HCT116 (cell line): ENCODE results near the gene PCID2. TPM values are rescaled to one million over a fixed set of nuclear protein-coding genes. Genes with fewer than 3 reads are reported as not detected.

ENCODE experiments used
- ATAC-seq: fragments of 200-7000 bp; cut with Tn5 transposase; 2 replicates; pipeline ENCODE4 v1.9.1; 2020; ENCODE audit warnings: mild to moderate bottlenecking, moderate library complexity
- BruUV-seq: library from RNA; stranded (reverse); fragments of 400-500 nt; replicated peaks from 2 replicates; lab custom pipeline; 2021; lab: Mats Ljungman, UMichigan
- CTCF ChIA-PET: fragments of 300-600 bp; sonication (Branson Sonifier 250); formaldehyde crosslinking; loops from one replicate; lab custom pipeline; 2021; ENCODE audit warnings: antibody characterized with exemption; lab: Charles Lee
- POLR2A ChIA-PET: fragments of 300-600, 350-600 bp; sonication (Branson Sonifier 250); formaldehyde crosslinking; loops from one replicate; lab custom pipeline; 2021; ENCODE audit warnings: antibody characterized with exemption; lab: Charles Lee
- RAD21 ChIA-PET, 2 experiments: fragments of 300-600 bp; sonication (Branson Sonifier 250); formaldehyde crosslinking; loops; one replicate each; lab custom pipeline; 2023; ENCODE audit warnings: low total read pairs in 2 of 2; ENCODE audit not compliant: uncharacterized antibody in 2 of 2, unreplicated experiment in 2 of 2, low non-redundant PET in 1 of 2; lab: Charles Lee
- DNase-seq: peaks from one replicate; pipeline ENCODE4 v3.0.0-alpha.2; 2010; ENCODE audit warnings: low read depth, low spot score
- H2AFZ ChIP-seq: fragments of 200-600 bp; shearing (Covaris generic), sonication (generic); 2 replicates; pipeline ENCODE4 v1.6.1; 2017; ENCODE audit warnings: low read depth, mixed run types, mixed read lengths, antibody characterized with exemption, low read length; ENCODE audit not compliant: poor library complexity, severe bottlenecking
- H3K27ac ChIP-seq: 2 replicates; pipeline ENCODE4 v1.5.1; 2012; ENCODE audit warnings: low read depth, low read length
- H3K27me3 ChIP-seq: fragments of 200-600 bp; sonication (generic); 2 replicates; pipeline ENCODE4 v1.6.1; 2016; ENCODE audit warnings: mixed run types, low read length, mixed read lengths; ENCODE audit not compliant: insufficient read depth
- H3K36me3 ChIP-seq, 2 experiments: fragments of 200-500 bp in 1 of 2; fragments of 200-600 bp in 1 of 2; sonication (Bioruptor generic) in 1 of 2; sonication (generic) in 1 of 2; 2 replicates each; pipeline versions ENCODE4 v1.5.1 to v1.6.1; 2014 to 2016; ENCODE audit warnings: low read length in 2 of 2, inconsistent platforms in 1 of 2, mixed read lengths in 1 of 2, mixed run types in 1 of 2; ENCODE audit not compliant: insufficient read depth in 2 of 2, control insufficient read depth in 1 of 2
- H3K4me1 ChIP-seq, 2 experiments: fragments of 200-600 bp in 1 of 2; sonication (generic) in 1 of 2; 2 replicates each; pipeline versions ENCODE4 v1.5.1 to v1.6.1; 2012 to 2017; ENCODE audit warnings: low read length in 2 of 2, inconsistent platforms in 1 of 2, mild to moderate bottlenecking in 1 of 2, mixed read lengths in 1 of 2, mixed run types in 1 of 2, moderate library complexity in 1 of 2; ENCODE audit not compliant: insufficient read depth in 2 of 2, control insufficient read depth in 1 of 2
- H3K4me2 ChIP-seq: fragments of 200-600 bp; sonication (generic); 2 replicates; pipeline ENCODE4 v1.6.1; 2017; ENCODE audit warnings: mixed run types, low read length, mixed read lengths
- H3K4me3 ChIP-seq, 2 experiments: fragments of 200-600 bp in 1 of 2; sonication (generic) in 1 of 2; replicated peaks in 1 of 2; 2 replicates each; pipeline ENCODE4 v1.5.1; 2011 to 2016; ENCODE audit warnings: low read length in 2 of 2, control low read depth in 1 of 2, low read depth in 1 of 2, mild to moderate bottlenecking in 1 of 2, mixed read lengths in 1 of 2, mixed run types in 1 of 2
- H3K79me2 ChIP-seq: fragments of 200-600 bp; sonication (generic); 2 replicates; pipeline ENCODE4 v1.6.1; 2017; ENCODE audit warnings: mild to moderate bottlenecking, mixed run types, low read length, moderate library complexity, mixed read lengths; ENCODE audit not compliant: insufficient read depth
- H3K9ac ChIP-seq: fragments of 200-600 bp; sonication (generic); 2 replicates; pipeline ENCODE4 v1.6.1; 2016; ENCODE audit warnings: low read length, mixed read lengths
- H3K9me2 ChIP-seq: fragments of 200-600 bp; sonication (generic), shearing (Covaris generic); 2 replicates; pipeline ENCODE4 v1.6.1; 2017; ENCODE audit warnings: mixed run types, mild to moderate bottlenecking, moderate library complexity; ENCODE audit not compliant: insufficient read depth
- H3K9me3 ChIP-seq, 2 experiments: fragments of 200-500 bp in 1 of 2; fragments of 200-600 bp in 1 of 2; sonication (Bioruptor generic) in 1 of 2; sonication (generic) in 1 of 2; 2 replicates each; pipeline ENCODE4 v1.6.1; 2014 to 2017; ENCODE audit warnings: low read length in 2 of 2, mixed read lengths in 2 of 2, inconsistent platforms in 1 of 2, low read depth in 1 of 2, mild to moderate bottlenecking in 1 of 2, mixed run types in 1 of 2, moderate library complexity in 1 of 2; ENCODE audit not compliant: control insufficient read depth in 1 of 2, insufficient read depth in 1 of 2
- H4K20me1 ChIP-seq: fragments of 200-600 bp; sonication (generic), shearing (Covaris generic); 2 replicates; pipeline ENCODE4 v1.6.1; 2017; ENCODE audit warnings: mixed run types, mild to moderate bottlenecking, moderate library complexity; ENCODE audit not compliant: insufficient read depth
- RAD21 ChIP-seq: IDR thresholded peaks from 2 replicates; pipeline ENCODE4 v1.6.1; 2012; ENCODE audit warnings: low read depth, mild to moderate bottlenecking
- YY1 ChIP-seq: IDR thresholded peaks from 2 replicates; pipeline ENCODE4 v1.6.1; 2011; ENCODE audit warnings: low read length, low read depth, moderate library complexity, mild to moderate bottlenecking; ENCODE audit not compliant: insufficient replicate concordance; ENCODE audit errors: extremely low read depth
- ZNF274 ChIP-seq: fragments of 200-500 bp; sonication (Bioruptor generic); IDR thresholded peaks from 2 replicates; pipeline ENCODE4 v1.6.1; 2014; ENCODE audit warnings: mild to moderate bottlenecking, low read depth, low read length, inconsistent platforms
- intact Hi-C: fragments of 100-400 bp; cut with micrococcal nuclease; formaldehyde crosslinking; loops from 2 replicates; pipeline ENCODE4 v1.10.0; 2022
- total RNA-seq: library from RNA; stranded (reverse); gene quantifications from one replicate; pipeline ENCODE4 v1.2.1, GENCODE V29; 2021; ENCODE audit not compliant: unreplicated experiment
- TF ChIP-seq, protein P1 (sequence below): IDR thresholded peaks from 2 replicates; pipeline ENCODE4 v1.6.1; 2012; ENCODE audit warnings: low read depth
- TF ChIP-seq, protein P2 (sequence below), 3 experiments: fragments of 200-600 bp in 1 of 3; sonication (generic) in 1 of 3; IDR thresholded peaks in 2 of 3; conservative IDR thresholded peaks in 1 of 3; 2 replicates each; pipeline ENCODE4 v1.5.1; 2012 to 2017; ENCODE audit warnings: low read depth in 2 of 3, low read length in 2 of 3, antibody characterized with exemption in 1 of 3, borderline replicate concordance in 1 of 3, control low read depth in 1 of 3, mild to moderate bottlenecking in 1 of 3, mixed read lengths in 1 of 3, mixed run types in 1 of 3, moderate library complexity in 1 of 3; ENCODE audit not compliant: insufficient read depth in 1 of 3

PCID2 gene
- total RNA-seq, 1 experiment from 2014 or later: 73.3 TPM

DNA sequence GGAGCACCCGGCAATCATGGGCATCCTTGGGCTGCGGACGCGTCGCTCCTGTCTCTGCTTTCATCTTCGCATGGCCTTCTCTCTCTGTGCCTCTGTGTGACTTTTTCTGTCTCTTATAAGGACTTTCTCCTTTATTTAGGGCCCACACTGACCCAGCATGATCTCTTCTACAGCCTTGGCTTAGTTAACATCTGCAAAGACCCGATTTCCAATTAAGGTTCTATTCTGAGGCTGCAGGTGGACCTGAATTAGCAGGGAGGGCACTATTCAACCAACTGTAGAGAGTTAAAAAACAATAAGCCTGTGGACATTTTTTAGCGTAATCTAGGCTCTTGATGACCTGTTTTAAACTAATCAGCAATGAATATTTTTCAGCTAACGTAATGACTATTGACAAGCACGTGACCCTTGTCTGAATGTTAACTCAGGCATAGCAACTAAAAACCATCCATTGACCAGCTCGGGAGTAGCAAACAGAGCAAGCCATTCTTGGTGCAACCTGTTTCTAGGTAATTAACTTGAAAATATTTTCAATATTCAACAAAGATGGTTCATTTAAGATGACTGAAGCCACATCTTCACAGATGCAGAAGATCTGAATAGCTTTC lies 70.7 kb downstream of the PCID2 start:
- H4K20me1 ChIP-seq: no peaks in the 10 kb centered on the region
- ChIA-PET RAD21 (no interaction called here), POLR2A (no interaction called here), CTCF (no interaction called here)
- BruUV-seq: no TSS peak
- H3K79me2 ChIP-seq: no peaks in the 10 kb centered on the region
- H3K4me2 ChIP-seq: no peak overlapping the region
- no peaks in the 10 kb centered on the region for H3K27me3 ChIP-seq
- TF ChIP-seq, protein P1, sequence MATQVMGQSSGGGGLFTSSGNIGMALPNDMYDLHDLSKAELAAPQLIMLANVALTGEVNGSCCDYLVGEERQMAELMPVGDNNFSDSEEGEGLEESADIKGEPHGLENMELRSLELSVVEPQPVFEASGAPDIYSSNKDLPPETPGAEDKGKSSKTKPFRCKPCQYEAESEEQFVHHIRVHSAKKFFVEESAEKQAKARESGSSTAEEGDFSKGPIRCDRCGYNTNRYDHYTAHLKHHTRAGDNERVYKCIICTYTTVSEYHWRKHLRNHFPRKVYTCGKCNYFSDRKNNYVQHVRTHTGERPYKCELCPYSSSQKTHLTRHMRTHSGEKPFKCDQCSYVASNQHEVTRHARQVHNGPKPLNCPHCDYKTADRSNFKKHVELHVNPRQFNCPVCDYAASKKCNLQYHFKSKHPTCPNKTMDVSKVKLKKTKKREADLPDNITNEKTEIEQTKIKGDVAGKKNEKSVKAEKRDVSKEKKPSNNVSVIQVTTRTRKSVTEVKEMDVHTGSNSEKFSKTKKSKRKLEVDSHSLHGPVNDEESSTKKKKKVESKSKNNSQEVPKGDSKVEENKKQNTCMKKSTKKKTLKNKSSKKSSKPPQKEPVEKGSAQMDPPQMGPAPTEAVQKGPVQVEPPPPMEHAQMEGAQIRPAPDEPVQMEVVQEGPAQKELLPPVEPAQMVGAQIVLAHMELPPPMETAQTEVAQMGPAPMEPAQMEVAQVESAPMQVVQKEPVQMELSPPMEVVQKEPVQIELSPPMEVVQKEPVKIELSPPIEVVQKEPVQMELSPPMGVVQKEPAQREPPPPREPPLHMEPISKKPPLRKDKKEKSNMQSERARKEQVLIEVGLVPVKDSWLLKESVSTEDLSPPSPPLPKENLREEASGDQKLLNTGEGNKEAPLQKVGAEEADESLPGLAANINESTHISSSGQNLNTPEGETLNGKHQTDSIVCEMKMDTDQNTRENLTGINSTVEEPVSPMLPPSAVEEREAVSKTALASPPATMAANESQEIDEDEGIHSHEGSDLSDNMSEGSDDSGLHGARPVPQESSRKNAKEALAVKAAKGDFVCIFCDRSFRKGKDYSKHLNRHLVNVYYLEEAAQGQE: no peak
- no peak for TF ChIP-seq RAD21
- TF ChIP-seq YY1: no peak
- TF ChIP-seq, protein P2, sequence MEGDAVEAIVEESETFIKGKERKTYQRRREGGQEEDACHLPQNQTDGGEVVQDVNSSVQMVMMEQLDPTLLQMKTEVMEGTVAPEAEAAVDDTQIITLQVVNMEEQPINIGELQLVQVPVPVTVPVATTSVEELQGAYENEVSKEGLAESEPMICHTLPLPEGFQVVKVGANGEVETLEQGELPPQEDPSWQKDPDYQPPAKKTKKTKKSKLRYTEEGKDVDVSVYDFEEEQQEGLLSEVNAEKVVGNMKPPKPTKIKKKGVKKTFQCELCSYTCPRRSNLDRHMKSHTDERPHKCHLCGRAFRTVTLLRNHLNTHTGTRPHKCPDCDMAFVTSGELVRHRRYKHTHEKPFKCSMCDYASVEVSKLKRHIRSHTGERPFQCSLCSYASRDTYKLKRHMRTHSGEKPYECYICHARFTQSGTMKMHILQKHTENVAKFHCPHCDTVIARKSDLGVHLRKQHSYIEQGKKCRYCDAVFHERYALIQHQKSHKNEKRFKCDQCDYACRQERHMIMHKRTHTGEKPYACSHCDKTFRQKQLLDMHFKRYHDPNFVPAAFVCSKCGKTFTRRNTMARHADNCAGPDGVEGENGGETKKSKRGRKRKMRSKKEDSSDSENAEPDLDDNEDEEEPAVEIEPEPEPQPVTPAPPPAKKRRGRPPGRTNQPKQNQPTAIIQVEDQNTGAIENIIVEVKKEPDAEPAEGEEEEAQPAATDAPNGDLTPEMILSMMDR (IDR thresholded peaks at IDR 0.05 in 2 of 3, conservative IDR thresholded peaks at IDR 0.05 in 1 of 3; ENCODE audit: borderline replicate concordance in 1 of 3, insufficient read depth in 1 of 3, low read depth in 2 of 3, low read length in 2 of 3): no peak
- no peak for TF ChIP-seq ZNF274
- no peak overlapping the region for H2AFZ ChIP-seq
- intact Hi-C loops: no loop called here
- ATAC-seq (no peak), DNase-seq (no peak)
- no peaks in the 10 kb centered on the region for H3K4me1 ChIP-seq
- no peaks in the 10 kb centered on the region for H3K9me2 ChIP-seq
- H3K9me3 ChIP-seq: no peaks in the 10 kb centered on the region
- no peak overlapping the region for H3K27ac ChIP-seq
- H3K9ac ChIP-seq: no peak overlapping the region
- no peak overlapping the region for H3K4me3 ChIP-seq
- H3K36me3 ChIP-seq: no peaks in the 10 kb centered on the region
